Stimulated activated CD8-positive, alpha-beta memory T cell treated with anti-CD3 and anti-CD28 coated beads, Interleukin-4, amount 100 ng/mL, for 24 hours (primary cell): ENCODE results near the gene SH3RF2.
"Not testable (repeated sequence)": the region's sequence is repeated elsewhere in the genome, so short reads cannot be mapped to it uniquely, and the experiment has no call there.

Experiments used
- DNase-seq: peaks from one replicate; pipeline ENCODE4 v3.0.0-alpha.2; 2020; ENCODE audit warnings: low read depth

SH3RF2 gene

DNA sequence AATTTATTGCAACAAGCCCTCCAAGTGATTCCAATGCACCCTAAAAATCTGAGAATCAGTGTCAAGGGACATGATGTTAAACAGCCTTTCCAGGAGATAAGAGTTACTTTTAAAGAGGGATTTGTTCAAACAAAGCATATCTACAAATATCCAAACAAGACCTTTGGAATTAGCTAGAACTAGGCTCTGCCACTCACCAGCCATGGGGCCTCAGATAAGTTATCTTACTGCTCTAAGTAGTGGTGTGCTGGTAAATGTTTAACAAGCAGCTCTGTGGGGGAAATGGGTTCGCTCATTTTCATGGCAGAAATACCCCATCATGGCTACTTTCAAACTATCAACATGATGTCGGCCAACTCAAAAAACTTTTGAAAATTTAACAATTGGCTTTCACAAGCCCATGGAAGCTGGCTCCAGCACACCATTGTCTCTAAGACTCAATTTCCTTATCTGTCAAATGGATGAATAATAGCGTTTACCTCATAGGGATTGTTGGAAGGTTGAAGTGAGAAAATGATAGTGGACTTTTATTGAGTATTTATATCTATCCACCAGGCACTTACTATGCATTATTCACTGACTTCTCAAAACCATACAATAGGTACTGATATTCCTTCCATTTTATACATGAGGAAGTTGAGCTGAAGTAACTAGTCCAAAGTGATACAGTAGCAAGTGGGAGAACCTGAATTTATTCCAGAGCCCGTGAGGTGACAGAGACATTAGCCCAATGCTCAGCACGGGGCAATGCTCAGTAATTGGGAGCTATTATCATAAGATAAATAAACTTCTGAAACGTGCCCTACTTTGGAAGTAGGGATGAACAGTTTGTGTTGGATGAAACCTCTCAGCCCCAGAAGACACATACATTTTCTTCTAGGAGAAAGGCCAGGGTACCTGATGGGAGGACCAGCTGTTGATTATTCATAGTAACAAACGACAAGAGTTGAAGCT, 43.2 kb downstream of the SH3RF2 start:
- no peak for DNase-seq

DNA sequence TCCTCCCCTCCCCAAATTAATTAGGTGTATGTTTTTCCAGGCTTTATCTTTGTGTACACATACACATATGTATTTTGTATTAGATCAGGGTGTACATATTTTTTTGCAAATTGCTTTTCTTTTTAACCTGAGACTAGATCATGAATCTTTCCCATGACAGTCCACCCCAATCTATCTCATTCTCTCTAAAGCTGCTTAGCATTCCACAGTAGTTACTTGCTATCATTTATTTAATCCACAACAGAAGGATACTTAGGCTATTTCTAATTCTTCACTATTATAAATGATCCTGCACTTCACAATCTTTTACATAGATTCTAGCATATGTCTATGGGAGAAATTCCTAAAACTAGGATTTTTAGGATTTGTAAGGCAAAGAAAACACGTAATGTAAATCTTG, 43.9 kb downstream of the SH3RF2 start:
- DNase-seq, result no peak

DNA sequence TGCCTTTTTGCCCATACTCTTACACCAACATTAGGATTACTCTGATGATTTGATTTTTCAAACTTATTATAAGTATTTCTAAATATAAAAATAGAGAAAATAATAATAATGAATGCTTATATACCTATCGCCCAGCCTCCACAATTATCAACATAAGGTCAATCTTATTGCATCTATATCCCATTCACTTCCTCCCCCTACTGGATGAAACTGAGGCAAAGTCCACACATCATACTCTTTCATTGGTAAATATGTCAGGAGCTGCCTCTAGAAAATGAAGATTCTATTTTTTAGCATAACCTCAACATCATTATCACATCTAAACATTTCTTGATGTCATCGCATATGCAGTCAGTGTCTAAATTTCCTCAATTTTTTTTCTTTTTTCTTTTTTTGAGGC, 44.3 kb downstream of the SH3RF2 start:
- no peak for DNase-seq

DNA sequence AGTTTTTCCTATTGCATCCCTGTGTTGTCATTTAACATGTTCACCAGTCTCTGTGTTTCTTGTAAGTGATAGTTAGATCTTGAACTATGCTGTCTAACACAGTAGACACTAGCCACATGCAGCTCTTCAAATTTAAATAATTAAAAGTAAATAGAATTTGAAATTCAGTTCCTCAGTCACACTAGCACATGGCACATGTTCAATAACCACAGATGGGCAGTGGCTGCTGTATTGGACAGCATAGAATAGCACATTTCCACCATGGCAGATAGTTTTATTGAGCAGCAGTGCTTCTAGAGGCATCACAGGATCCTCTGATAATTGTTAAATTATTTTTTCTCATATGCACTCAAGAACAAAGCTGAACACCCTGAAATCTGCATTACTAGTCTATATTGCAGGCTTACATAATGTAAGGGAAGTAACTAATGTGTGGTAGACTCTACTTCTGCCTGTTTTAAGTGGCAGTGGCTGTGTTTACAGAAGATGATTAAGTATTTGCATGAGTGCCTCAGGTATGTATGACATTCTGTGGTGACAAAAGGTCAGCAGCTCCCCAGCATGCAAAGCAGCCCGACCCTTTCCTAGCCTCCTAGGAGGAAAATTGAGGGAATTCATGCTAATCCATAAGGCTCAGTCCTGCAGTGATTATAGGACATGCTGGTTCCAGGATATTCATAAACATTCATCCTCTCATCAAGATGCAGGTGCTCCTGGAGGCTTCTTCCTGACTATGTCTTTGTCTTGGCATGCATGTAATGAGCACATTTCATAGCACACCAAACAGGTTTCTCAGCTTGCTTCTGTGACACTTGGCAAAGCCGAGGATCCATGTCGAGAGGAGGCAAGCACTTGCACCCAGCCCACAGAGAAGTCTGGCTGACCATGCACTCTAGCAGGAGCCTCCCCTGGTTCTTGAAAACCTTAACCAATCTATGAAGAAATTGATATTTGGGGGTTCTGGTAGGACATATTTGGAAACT, 45.5 kb downstream of the SH3RF2 start:
- DNase-seq, result no peak

DNA sequence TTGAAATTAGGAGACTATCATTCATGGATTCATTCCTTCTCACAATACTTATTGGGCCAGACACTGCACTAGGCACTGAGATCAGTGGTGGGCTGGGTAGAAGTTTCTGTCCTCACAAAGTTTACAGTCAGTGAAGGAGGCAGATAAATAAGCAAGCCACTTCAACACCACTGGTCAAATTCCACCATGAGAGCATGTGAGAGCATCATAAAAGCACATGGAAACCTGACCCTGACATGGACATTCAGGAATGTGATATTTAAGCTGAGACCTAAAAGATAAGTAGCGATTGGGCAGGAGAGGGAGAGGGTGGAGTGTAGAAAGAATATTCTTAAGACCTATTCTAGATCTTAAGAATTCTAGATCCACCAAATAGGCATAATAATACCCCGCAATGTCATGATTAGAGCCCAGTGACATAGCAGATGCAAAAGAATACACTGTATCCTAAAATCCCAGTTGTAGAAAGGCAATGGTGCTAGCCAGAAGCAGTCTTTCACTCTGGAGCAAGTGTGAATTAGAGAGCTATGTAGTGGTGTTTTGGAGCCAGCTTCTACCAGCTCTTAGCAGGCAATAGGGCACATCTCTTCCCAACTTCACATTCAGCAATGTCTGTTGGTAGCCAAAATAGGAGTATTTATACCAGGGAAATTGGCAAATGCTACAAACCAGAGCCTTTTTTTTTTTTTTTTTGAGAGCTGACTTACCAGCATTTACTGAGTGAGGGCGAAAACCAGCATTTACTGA, 46.4 kb downstream of the SH3RF2 start:
- no peak for DNase-seq

DNA sequence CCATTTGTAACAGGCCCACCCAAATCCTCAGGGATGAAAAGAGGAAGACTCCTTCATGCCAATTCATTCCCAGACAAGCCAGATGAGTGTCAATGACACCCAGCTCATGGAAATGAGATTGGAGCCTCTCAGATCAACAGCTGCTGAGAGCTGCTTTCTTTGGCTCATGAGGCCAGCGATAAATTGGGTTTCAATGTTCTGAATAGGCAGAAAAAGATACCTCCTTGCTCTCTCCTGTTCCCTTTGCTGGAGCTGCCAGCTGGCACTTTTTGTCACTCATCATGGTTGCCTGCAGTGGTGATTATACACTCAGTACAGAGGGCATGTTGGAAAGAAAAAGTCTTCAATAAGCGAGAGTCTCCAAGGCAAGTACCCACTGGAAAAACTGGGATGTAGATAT, 47.1 kb downstream of the SH3RF2 start:
- no peak for DNase-seq

DNA sequence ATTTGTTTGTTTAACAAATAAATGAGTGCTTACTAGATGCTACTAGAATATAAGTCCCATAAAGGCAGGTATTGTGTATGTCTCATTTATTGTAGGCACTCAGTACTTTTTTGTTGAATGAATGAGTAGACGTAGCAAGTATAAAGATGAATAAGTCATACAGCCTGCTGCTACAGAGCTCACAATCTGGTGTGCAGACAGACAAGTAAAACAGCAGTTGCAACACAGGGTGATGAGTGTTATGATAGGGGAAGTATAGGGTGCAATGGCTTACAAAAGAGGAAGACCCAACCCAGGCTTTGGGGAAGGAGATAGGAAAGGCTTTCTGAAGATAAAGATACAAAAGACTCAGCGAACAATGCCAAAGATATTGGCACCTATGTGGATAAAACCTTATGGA, 47.7 kb downstream of the SH3RF2 start:
- no peak for DNase-seq

DNA sequence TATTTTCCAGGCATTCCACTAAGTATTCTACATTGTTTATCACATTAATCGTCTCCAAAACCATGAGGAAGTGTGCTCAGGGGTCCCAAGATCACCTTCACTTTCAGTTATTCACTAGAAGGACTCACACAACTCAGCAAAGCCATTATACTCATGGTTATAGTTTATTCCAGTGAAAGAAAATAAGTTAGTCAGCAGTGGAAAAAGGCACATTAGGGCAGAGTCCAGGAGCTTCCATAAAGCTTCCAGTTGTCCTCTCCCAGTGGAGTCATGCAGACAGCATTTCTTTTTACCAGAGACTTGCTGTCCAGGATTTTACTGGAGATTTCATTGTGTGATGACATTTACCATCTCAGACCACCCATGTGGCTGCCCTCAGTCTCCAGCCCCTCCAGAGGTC, 51.5 kb downstream of the SH3RF2 start:
- DNase-seq, result no peak

DNA sequence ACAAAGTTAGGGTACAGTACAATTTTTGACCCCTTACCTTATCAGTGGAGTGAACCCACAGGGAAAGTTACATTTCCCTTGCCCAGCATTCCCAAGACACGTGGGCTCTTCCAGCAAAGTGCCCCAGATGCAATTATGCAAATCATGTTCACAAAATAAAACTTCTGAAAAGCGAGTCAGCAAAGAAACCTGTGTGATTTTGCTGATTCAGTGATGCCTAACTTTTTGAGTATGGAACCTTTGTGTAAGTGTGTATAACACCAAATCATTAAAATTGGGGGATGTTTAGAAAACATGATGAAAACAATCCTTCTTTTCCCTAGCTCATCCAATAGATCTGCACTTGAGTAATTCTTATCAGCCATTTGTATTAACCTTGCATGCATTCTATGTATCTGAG, 52.6 kb downstream of the SH3RF2 start:
- no peak for DNase-seq

DNA sequence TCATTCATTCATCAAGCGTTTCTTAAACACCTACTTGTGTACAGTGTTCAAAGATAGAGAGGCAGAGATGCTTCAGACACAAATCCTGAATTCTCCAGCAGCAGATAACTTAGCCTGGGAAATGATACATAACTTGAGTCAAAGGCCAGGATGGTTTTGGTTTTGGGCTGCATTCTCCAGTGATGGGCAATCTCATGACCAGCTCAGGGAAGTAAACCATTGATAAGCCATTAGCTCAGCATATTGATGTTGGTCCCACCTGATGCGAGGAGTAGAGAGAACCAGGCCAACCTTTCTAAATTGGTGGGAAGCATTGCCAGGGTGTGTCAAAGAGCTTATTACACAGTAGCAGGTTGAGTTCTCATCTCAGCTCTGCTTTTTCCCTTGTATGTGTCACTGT, 53.0 kb downstream of the SH3RF2 start:
- DNase-seq, result no peak

DNA sequence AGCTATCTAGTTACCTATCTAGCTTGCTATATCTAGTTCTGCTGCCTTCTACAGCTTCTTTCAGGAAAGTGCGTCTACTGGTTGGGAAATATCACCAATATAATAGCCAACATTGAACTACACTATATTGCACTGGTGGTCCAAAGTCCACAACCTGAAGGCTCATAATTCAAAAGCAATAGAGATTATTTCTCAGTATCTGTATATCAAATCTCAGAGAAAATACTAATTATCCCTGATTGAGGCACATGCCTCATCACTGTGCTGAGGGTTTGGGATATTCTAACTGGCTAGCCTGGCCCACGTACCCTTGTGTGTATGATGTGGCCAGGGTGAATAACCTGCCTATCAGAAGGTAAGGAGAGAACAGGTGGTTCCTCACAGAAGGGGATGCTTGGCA, 53.8 kb downstream of the SH3RF2 start:
- no peak for DNase-seq

DNA sequence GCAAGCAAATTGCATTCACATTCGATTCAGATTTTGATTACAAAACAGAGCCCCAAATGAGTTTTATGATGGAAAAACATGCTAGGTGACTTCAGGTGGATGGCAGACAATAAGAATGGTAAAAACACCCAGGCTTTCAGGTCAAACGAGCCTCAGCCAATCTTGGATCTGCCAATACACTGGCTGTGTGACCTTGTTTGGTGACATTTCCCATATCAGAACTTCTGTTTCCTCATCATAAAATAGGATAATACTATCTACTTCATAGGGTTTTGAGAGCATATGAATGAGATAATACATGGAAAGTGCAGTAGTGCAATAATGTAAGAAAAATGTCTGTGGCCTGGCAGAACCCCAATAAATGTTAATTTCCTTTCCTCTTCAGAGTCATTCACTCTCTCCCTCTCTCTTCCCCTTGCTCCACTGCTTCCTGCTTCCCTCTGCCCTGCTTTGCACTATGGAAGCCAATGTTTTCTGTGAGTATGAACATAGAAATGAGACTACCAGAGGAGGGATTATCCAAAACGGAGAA, 54.7 kb downstream of the SH3RF2 start:
- DNase-seq, result no peak

DNA sequence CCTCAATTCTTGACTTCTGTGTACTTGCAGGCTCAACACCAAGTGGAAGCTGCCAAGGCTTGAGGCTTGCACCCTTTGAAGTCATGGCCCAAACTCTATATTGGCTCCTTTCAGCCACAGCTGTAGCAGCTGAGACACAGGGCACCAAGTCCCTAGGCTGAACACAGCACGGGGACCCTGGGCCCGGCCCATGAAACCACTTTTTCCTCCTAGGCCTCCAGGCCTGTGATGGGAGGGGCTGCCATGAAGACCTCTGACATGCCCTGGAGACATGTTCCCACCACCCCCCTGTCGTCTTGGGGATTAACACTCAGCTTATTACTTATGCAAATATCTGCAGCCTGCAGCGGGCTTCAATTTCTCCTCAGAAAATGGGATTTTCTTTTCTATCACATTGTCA, 57.2 kb downstream of the SH3RF2 start:
- not testable (repeated sequence) for DNase-seq

DNA sequence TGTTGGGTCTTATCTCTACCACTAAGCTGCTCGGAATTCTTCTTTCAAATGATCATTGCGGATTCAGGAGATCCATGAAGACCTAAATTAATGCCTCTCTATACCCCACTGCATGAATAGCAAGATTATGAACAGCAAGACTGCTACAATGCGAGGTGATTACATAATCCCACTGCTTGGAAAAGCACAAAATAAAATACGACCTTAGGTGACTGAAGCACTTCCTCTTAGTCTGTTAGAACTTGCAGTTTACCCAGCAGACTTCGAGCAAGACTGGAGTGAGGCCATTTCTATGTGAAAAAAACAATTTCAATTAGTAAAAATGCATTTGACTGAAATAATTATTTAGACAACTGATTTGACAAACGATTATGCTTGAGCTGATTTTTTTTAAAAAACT, 59.8 kb downstream of the SH3RF2 start:
- DNase-seq, result no peak

DNA sequence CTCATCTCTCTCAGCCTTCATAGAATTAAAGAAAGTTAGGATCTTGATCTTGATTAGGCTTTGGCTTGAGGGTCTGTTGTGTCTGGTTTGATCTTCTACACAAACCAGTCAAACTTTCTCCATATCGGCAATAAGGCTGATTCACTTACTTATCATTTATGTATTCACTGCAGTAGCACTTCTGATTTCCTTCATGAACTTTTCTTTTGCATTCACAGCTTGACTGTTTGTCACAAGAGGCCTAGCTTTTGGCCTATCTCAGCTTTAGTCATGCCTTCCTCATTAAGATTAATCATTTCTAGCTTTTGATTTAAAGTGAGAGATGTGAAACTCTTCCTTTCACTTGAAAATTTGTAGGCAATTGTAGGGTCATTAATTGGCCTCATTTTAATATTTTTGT, 62.8 kb downstream of the SH3RF2 start:
- DNase-seq, result no peak

DNA sequence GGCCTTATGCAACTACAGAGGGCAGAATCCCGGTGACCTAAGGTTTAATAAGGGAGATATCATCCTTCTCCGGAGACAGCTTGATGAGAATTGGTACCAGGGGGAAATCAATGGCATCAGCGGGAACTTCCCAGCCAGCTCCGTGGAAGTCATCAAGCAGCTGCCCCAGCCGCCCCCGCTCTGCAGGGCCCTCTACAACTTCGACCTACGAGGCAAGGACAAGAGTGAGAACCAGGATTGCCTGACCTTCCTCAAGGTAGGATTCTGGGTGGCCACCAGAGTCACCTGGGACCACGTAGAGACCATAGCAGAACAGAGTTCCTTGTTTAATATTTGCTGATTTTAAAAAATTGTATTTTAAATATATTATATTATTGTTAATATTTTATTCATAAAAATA, 63.7 kb downstream of the SH3RF2 start:
- DNase-seq, result no peak

DNA sequence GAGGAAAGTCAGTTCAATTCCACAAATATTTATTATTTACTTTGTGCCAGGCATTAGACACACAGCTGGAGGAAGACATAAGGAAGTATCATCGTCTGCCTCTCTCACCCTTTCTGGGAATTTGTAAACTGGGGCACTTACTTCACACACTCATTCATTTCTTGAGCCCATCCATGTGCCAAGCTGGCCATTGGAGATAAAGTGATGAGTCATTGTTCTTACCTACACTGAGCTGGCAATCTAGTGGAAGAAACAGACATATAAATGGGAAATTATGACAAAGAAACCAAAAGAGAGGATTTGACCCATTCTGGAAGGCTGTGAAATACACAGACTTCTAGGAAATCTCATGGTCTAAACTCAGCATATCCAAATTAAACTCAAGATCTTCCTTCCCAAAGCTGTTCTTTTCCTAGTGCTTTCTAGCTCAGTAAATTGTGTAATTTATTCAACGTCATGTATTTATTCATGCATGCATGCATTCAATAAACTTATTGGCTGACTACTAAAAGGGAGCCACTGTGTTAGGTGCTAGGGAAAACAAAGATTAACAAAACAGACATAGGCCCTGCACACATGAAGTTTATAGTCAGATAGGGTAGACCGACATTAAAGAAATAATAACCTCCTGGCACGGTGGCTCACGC, 65.3 kb downstream of the SH3RF2 start:
- no peak for DNase-seq

DNA sequence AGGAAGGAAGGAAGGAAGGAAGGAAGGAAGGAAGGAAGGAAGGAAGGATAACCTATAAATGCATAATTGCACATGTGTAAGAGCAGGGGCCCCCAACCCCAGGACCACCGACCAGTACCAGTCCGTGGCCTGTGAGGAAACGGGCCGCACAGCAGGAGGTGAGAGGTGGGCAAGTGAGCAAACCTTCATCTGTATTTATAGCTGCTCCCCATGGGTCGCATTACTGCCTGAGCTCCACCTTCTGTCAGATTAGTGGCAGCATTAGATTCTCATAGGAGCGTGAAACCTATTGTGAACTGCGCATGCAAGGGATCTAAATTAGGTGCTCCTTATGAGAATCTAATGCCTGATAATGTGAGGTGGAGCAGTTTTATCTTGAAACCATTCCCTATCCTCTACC, 66.1 kb downstream of the SH3RF2 start:
- no peak for DNase-seq

DNA sequence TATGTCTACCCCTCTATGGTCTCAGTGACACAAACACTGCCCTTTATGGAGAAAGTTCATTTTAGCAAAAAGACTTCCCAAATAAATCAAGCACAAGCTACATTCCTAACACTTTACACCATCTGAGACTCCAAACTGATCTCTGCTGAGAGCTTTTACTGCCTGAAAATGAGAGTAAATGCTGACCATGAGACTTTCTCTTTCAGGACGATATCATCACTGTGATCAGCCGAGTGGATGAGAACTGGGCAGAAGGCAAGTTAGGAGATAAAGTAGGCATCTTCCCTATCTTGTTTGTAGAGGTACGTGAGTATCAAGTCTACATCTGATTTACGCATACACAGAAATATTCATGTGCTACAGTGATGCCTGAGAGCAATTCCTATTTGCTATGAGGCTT, 67.5 kb downstream of the SH3RF2 start:
- DNase-seq, result no peak

DNA sequence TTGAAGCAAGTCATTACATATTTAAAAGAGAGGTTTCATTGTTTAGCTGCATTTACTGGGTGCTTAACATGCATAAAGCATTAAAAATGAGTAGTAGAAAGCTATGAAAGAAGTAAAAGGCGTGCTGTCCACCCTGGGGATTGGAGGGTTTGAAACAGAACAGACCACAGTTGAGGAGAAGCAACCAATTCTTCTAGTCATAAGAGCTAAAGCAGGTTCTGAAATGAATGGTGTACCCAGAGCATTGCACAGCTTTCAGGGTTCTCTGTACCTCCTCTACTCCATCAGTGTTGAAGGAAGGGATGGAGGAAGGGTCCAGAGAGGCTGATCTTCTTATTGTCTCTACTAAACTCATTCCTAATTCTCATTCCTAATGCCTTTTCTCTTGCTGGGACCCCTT, 68.9 kb downstream of the SH3RF2 start:
- DNase-seq, result no peak

DNA sequence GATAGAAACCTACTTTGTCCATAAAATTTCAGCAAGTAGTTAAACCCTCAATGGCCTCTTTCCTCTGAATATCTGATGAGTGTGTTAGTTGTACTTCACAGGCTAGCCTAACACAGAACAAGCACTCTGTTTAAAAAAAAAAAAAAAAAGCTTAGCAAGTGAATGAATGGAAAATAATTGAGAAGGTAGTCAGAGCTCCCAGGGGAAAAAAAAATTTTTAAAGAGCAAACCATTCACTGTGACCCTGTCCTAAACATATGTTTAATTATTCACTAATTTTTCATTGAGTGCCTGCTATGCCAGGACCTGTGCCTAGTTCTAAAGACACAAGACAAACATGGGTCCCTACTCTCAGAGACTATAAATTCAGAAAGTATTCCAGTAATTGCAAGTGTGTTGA, 69.3 kb downstream of the SH3RF2 start:
- no peak for DNase-seq
